NCI-H345 treated with DMSO at 0.1 percent for 48 hours (cell line): Measurements from ENCODE around the gene SLC15A3.
"Not testable (repeated sequence)": the region's sequence is repeated elsewhere in the genome, so short reads cannot be mapped to it uniquely, and the experiment has no call there.

Experiments
- DNase-seq: peaks from one replicate; lab custom pipeline; 2025; ENCODE audit not compliant: unreplicated experiment; lab: John Stamatoyannopoulos, UW

The SLC15A3 gene

DNA sequence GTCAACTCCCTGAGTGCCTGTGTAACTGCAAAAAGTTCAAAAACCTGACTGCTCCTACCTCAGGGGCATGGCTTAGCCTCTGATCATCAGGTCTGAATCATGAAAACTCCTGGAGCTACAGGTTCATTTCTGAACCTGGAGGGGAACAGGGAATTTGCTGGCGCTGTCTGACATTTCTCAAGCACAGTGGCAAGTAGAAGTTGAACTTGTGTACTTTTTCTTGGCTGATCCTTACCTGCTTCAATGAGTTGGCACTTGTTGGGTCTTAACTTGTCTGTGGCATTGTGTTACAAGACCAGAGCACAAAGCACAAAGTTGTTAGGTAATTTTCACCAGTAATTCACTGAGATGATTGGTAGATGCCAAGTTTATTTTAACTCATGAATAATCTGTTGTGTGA lies 34.7 kb downstream of the SLC15A3 start:
- no peak for DNase-seq

DNA sequence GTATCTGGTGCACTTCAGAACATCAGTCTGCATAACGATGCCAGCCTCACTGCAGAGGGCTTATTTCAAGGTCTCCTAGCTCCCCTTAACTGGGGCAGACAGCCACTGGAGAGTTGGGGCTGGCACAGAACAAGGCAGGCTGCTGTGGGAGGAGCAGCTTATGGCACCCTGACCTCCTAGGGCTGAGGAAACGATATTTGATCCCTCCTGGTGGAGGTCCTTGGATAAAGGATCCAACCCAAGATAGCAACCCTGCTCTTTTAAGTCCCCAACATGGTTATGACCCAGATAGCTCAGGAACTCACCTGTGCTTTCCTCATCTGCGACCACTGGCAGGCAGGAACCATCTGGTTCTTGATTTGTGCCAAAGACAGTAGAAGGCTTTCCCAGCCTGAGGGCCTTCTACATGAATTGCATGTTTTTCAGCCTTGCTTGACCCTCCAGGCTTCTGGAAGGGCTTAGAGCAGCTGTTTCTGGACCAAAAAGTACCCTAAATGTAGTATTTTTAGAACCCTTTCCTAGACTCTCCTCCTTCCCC lies 35.2 kb downstream of the SLC15A3 start:
- DNase-seq, result no peak

DNA sequence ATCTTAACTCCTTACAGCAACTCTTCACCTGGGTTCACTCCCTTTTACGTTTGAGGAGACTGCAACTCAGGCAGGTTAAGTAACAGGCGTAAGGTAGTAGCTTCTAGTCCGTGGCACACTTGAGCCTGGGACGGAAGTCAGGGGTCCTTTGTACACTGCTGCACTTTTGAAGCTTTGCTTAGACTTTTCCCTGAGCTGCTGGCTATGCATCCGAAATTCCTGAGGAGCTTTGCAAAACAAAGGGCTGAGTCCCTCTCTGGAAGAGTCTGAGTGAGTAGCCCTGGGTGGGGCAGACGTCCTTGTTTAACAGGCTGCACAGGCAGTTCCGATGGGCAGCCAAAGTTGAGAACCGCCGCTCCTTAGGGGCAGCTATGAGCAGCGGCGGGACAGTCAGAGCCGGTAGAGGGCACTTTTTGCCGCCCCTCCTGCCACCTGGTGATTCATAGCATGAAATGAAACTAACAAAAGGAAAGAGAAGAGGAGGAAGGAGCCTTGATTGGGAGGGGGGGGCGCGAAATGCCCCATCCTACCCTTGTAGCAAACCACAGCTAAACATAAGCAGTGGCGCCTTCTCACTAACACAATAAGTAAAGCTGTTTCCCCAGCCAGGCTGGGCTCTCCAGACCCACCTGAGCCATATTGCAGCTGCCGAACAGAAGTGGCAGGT lies 36.6 kb downstream of the SLC15A3 start:
- DNase-seq, result no peak

DNA sequence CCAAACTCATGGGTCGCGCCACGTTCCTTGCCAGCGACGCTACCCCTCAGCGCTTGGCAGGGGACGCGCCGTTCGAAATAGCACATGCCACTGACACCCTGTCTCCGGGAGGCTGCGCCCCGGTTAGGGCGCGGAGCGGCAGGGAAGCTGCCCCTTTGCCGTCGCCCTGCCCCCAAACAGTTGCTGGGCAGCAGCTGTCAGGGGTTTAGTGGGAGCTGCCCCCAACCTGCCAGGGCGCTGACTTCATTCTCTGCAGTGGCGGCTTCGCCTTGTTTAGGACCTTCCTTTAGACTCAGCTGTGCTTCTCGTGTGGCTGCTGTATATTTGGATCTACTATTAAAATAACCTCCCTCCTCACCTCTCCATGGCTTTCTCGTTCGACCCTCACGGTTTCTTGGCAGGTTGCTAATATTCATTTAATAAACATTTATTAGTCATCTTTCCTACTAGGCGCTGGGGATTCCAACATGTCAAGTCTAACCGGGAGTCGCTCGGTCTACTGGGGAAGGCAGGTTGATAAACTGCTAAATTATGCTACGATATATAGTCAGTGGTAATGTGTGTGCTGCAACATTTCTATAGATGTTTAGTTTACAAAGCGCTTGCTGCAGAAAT lies 37.2 kb downstream of the SLC15A3 start:
- DNase-seq, result no peak

DNA sequence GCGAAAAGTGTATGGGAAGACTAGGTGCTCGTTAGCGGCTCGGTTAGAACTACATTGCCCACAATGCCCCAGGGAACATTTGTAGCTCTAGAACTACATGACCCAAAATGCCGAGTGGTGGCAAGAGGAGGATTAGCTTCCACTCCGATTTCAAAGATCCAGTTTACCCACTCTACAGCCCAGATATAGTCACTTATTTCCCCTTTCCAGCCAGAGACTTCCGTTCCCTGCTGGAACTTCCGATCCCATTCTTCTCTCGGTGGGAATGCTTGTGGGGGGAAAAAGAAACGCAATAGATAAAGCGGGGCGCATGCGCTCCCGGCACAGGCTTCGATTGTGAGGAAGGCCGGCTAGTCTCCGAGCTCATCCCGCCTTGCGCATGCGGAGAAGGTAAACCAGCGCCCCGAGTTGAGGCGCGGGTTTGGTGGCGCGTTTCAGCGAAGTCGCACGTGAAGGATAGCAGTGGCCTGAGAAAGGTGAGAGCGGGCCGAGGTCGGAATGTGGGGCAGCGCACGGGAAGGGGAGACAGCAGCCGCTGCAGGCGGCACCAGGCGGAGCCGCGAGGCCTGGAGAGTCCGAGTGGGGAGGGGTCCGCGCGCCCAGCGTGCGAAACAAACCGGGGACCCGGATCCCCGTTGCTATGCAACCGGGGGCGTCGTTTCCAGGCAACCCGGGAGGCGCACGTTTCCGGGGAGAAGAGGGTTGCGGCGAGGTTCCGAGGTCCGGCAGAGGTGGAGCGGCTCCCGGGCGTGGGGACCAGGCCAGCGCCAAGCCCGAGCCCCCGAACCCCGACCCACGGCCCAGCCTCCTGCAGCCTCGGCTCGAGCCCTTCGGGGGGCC lies 38.0 kb downstream of the SLC15A3 start, which contains the start of gene TMEM109:
Gene TMEM109 (plus strand): TSS at position 366 of the 840 bp plus-strand sequence. CDS start 5,536 bp downstream, outside the sequence.
- DNase-seq, result peak; percentile 93

DNA sequence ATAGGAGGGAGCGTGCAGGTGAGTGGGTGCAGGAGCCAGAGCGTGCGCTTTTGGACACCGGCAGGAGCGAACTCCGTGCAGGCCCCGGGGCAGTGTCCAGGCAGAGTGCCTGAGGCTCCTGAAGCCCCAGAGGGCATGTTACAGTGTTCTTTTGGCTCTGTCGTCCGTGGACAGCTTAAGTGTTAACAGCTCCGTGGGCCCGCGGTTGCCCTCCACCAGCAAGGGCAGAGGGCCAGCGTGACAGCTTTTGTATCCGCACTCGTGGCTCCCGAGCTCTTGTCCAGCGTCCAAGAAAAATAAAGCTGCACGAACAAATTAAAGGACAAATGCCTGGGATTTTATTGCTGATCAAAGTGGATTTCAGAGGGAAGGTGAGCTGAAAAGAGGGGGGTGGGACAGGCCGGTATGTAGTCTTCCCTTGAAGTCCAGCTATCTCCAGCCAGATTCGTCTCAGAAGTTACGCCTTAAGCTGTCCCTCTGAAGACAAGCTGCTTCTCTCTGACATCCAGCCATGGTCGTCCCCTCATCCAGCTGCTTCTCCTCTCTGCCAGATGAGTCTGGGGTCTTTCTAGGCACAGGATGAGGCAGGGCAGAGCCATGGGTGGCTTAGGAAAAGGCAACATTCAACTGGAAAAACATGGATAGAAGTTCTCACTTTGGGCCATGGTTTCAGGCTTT lies 39.0 kb downstream of the SLC15A3 start:
- DNase-seq, result no peak

DNA sequence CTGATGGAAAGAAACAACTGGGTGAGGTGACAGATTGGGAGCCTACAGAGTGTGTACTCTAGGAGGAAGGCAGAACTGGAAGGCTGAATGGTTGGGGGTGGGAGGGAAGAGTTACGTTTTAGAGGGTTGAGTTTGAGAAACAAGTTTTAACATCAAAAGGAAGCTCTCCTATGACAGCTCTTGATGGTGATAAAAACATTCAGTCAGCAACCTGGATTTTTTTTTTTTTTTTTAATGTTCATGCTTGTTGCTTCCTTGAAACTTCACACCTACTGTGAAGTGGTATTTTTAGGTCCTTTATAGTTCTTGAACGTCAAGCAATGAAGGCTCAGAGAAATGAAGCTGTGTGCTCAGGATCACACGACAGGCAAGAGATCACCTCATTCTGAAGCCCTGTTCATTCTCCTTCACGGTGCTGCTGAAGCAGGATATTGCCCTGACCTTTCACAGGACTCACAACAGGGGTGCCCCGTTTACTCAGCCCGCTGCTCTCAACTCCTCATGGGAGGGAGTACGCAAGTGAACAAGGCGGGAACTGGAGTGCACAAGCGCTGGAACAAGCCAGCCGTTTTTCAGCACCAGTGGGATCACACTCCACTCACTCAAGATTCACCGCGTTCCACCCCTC lies 39.6 kb downstream of the SLC15A3 start:
- no peak for DNase-seq

DNA sequence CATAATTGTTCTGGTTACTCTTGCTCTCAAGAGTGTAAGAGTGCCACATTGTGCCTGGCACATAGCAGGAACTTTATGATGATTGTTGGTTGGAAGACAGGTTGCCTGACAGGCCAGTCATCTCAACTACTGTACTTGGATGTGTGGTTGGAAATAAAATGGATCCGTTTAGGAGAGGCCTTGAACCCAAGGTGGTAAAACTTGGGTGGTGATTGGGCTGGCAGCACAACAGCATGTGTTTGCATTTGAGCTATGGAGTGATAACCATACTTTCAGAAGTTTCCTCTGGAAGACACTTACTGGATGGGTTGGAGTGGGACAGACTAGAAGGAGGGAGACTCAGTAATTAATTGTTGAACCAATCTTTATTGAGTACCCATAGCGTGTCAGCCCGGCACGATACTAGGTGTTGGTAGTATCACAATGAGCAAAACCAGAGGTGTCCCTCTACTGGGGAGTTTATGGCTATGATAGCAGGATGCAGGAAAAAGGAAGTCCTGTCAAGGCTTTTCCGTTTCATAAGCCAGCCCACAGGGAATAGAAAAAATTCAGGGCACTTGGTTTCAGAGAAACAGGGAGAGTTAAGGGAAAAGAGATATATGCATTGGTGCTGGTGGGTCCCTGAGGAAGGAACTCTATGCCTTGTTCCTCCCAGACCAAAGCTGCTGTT lies 41.1 kb downstream of the SLC15A3 start:
- no peak for DNase-seq

DNA sequence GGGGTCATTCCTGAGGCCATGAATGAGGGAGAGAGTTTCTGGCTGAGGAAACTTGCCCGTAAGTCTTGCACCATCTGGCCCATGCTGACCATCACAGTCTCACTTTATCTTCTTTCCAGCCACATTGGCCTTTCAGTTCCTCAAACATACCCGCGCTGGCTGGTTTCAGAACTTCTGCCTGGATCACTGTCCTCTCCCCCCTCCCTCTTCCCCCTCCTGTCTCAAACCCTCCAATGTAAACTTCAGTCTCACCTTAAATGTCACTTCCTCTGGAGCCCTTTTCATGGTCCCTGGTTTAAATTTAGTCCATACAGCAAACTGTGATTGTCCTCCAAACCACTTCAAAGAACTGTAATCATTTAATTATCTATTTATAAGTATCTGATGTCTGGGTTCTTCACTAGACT lies 41.7 kb downstream of the SLC15A3 start:
- DNase-seq, result no peak

DNA sequence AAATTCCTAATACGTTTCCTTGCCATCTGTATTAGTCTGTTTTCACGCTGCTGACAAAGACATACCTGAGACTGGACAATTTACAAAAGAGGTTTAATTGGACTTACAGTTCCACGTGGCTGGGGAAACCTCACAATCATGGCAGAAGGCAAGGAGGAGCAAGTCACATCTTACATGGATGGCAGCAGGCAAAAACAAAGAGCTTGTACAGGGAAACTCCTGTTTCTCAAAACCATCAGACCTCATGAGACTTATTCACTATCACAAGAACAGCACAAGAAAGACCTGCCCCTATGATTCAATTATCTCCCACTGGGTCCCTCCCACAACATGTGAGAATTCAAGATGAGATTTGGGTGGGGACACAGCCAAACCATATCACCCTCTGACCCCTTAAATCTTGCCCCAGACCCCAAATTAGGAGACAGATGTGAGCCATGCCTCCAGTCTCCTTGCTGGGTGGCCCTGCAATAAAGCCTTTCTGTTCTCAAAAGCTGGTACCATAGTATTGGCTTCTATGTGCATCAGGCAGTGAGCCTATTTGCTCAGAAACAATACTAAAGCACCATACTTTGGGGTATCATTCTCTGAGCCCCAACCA lies 42.2 kb downstream of the SLC15A3 start:
- DNase-seq, result not testable (repeated sequence)

DNA sequence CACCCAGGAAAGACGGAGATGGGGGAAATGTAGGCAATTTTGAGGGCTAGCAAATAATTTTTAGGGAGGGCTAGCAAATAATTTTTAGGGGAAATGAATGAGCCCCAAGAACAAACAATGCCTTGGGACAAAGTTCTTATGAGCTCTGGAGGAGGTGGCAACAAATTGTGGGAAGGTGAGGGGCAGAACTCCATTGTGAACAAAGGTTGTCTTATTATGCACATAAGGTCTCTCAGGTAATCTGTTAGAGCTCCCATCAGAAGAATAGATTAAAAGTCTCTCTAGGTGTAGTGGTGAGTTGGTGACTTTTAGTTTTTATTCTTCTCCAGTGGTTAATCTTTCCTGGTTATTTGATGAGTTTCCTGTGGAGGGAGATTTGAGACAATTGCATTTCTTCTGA lies 43.2 kb downstream of the SLC15A3 start:
- no peak for DNase-seq

DNA sequence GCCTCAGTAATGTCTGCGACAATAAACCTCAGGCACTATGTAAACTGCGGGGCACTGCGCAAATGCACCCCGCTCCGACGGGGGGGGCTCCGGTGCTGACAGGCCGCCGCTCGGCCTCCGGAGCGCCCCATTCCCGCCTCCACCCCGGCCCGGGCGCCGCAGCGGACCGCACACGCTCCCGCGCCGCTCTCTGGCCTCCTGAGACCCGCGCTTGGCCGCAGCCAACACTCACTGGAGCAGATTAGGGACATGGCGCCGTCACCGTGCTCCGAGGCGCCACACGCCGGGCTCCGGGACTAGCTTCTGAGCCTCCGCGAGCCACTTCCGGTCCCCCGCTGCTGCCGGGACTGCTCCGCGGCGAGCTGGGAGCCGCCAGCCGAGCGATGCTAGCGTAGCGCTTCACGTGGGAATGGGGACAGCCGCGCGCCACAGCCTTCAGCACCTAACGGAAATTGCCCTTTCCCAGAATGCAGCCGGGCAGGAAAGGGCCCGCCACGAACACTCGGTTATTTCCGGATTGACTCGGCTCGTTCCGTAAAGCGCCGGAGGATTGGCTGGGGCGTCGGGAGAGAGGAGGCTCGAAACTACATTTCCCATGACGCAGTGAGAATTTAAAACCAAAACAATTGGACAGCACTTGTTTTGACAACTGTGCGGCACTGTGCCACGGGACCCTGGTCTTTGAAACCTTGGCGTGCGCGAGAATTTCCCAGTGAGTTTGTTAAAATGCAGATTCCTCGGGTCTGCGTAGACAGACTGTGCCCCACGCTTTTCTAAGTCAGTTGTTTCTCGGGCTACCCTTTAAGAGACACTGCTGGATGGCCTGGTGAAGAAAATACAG lies 45.6 kb downstream of the SLC15A3 start, which contains the start of gene PRPF19:
Gene PRPF19 (minus strand): TSS at position 454 of the 841 bp plus-strand sequence. CDS start 203 bp downstream, at position 251.
- peak; percentile 95 for DNase-seq

DNA sequence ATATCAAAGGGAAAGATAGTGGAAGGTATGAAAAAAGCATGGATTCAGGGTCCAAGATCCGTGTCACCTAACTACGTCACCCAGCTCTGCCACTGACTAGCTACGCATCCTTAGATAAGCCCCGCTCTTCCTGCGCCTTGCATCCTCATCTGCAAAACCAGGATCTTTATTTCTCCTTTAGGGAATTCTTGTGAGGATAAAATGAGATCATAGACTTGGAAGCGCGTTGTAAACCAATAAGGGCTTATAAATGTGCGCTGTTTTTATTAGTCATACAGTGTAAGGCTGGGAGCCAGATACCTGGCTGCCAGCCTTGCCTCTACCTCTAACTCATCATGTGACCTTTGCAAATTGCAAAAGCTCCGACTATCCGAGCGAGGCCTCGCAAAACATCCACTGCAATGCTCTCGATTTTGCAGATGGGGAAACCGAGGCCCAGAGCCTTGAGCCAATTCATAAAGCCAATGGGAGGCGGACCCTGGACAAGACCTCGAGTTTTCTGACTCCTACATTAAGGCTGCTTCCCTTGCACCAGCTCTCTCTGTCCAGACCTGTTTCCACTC lies 46.3 kb downstream of the SLC15A3 start:
- DNase-seq, result peak; percentile 3

DNA sequence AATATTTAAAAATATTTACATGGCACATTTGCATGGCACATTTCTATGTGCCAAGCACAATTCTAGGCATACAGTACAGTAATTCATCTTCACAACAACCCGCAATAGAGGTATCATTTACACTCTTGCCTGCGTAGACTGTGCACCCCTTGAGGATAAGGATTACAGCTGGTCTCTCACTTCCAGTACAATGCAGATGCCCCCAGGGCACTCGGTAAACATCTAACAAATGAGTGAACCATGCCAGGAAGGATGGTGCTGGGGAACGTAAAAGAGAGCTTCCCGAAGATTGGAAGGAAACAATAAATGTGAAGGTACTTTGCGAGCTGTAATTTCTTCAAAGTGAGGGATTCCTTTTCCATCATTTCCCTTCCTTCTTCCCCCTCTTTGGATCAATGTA lies 46.9 kb downstream of the SLC15A3 start:
- DNase-seq, result no peak

DNA sequence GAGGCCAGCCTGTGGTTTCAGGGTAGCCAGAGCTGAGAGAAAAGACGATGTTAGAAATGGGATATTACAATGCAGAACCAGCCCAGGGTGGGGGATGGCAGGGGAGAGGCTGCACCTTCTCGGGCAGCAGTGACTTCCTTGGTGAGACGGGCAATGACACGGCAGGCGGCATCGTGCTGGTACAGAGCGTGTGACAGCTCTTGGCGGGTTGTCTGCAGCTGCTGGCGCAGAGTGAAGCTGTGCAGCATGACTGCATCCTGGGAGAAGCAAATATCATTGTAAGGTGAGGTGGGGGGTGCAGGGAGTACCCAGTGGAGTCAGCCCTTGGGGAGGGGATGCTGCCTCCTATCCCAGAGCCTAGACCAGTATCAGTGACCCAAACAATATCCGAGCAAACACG lies 49.4 kb downstream of the SLC15A3 start:
- no peak for DNase-seq

DNA sequence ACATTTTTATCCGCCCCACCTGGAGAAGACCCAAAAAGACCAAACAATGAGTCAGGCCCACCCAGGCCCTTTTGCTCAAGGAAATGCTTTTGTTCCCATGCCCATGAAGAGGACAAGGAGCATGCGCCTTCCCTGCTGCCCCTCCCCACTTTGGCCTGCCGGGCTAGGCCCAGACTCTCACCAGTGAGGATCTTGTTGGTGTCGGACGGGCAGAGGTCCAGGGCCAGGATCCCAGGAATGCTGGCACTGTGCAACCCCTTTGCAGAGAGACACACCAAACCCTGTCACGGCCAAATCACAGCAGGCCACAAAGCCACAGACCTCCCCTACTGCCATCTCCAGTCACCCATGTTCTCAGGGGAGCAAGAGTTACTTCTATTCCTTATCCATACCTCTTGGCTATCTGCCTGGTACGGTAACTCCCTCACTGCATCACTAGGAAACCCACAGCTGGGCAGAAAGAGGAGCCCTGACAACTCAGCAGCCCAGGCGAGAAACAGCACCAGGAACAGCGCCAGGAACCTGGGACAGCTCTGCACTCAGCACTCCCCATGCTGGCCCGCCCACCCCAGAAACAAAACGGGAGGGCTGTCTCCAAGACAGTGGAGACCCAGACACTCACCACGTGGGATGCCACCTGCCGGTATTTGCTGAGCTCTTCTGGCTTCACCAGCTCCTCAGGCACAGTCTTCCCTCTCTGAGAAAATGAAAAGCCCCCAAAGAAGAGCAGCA lies 51.1 kb downstream of the SLC15A3 start:
- no peak for DNase-seq

DNA sequence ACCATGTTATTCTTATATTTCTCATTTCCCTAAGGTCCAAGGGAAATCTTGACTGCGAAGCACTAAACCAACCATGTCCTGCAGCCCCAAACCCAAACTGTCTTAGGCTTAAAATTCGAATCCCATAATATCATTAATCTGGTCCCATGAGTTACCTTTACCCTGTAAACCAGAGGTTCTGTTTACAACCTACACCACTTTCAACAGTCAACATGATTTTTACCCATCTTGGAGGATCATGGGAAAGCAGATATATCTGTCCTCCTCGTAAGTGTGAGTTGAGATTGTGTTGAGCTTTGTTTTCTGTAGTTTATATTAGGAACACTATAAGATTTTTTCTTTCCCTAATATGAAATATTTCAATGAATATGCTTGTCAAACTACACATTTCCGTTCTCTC lies 52.0 kb downstream of the SLC15A3 start:
- no peak for DNase-seq
